ENCODE measurements around the gene OR2A2. TPM values are rescaled to one million over a fixed set of nuclear protein-coding genes. Genes with fewer than 3 reads are reported as not detected.

The OR2A2 gene
- total and polyA plus RNA-seq, 9 of the 15 experiments (the other 6 are each of a cell fraction or from before 2014, with no cell fraction given), result not detected

DNA sequence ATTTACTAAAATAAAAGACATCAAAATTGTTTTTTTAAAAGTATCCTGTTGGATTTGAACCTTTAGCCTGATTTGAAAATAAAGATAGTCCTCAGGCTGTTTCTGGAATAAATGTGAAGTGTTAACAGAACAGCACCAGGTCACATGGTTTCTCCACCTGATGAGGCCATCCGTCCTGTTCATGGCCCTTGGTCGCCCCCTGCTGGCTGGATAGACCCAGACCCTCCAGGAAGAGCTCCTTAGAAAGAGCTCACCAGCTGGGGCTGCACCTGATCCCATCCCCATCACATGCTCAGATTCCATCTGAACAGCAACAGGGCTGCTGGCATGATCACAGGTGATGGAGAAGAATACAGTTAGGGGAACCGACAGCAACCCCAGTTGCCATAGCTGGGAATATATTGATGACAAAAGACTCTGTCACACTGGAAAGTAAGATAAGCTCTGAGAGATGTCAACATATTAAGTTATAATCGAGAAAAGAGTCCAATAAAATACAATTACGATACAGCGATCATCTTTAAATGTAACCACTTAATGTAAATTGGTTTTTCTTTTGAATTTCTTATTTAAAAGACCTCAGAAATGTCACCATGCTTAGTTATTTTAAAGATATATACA is 18.4 kb downstream of the OR2A2 start (continued):
- TF ChIP-seq JUND (IDR thresholded peaks at IDR 0.05; ENCODE audit: borderline replicate concordance, low read depth, low read length) (peak; percentile 57; the same call in 1 of the 2 replicates), JUND (tag; IDR thresholded peaks at IDR 0.05; ENCODE audit: borderline replicate concordance, low read depth, low read length) (no peak; the same call in 2 of the 3 replicates), HNRNPLL (IDR thresholded peaks at IDR 0.05; ENCODE audit: low read depth, low read length, poor library complexity, severe bottlenecking) (no peak), NFYB (IDR thresholded peaks at IDR 0.05; ENCODE audit: extremely low read depth, insufficient read length) (no peak), STAG1 (CRISPR knock-in tag; IDR thresholded peaks at IDR 0.05; ENCODE audit: borderline replicate concordance) (peak; percentile 76; the same call in 1 of the 2 replicates), SMC3 (conservative IDR thresholded peaks at IDR 0.05; ENCODE audit: insufficient read depth, low read depth, low read length) (peak; percentile 90), SRSF9 (IDR thresholded peaks at IDR 0.05; ENCODE audit: borderline replicate concordance, low read depth, low read length) (no peak), RB1 (IDR thresholded peaks at IDR 0.05; ENCODE audit: low read depth) (peak; percentile 61; the same call in 1 of the 2 replicates), XRCC3 (IDR thresholded peaks at IDR 0.05) (no peak), SETDB1 (IDR thresholded peaks at IDR 0.05; ENCODE audit: low read length) (peak; percentile 42), CCNT2 (IDR thresholded peaks at IDR 0.05; ENCODE audit: borderline replicate concordance, extremely low read depth, insufficient read length, low read depth, low read length) (no peak)
- TF ChIP-seq, protein P1, sequence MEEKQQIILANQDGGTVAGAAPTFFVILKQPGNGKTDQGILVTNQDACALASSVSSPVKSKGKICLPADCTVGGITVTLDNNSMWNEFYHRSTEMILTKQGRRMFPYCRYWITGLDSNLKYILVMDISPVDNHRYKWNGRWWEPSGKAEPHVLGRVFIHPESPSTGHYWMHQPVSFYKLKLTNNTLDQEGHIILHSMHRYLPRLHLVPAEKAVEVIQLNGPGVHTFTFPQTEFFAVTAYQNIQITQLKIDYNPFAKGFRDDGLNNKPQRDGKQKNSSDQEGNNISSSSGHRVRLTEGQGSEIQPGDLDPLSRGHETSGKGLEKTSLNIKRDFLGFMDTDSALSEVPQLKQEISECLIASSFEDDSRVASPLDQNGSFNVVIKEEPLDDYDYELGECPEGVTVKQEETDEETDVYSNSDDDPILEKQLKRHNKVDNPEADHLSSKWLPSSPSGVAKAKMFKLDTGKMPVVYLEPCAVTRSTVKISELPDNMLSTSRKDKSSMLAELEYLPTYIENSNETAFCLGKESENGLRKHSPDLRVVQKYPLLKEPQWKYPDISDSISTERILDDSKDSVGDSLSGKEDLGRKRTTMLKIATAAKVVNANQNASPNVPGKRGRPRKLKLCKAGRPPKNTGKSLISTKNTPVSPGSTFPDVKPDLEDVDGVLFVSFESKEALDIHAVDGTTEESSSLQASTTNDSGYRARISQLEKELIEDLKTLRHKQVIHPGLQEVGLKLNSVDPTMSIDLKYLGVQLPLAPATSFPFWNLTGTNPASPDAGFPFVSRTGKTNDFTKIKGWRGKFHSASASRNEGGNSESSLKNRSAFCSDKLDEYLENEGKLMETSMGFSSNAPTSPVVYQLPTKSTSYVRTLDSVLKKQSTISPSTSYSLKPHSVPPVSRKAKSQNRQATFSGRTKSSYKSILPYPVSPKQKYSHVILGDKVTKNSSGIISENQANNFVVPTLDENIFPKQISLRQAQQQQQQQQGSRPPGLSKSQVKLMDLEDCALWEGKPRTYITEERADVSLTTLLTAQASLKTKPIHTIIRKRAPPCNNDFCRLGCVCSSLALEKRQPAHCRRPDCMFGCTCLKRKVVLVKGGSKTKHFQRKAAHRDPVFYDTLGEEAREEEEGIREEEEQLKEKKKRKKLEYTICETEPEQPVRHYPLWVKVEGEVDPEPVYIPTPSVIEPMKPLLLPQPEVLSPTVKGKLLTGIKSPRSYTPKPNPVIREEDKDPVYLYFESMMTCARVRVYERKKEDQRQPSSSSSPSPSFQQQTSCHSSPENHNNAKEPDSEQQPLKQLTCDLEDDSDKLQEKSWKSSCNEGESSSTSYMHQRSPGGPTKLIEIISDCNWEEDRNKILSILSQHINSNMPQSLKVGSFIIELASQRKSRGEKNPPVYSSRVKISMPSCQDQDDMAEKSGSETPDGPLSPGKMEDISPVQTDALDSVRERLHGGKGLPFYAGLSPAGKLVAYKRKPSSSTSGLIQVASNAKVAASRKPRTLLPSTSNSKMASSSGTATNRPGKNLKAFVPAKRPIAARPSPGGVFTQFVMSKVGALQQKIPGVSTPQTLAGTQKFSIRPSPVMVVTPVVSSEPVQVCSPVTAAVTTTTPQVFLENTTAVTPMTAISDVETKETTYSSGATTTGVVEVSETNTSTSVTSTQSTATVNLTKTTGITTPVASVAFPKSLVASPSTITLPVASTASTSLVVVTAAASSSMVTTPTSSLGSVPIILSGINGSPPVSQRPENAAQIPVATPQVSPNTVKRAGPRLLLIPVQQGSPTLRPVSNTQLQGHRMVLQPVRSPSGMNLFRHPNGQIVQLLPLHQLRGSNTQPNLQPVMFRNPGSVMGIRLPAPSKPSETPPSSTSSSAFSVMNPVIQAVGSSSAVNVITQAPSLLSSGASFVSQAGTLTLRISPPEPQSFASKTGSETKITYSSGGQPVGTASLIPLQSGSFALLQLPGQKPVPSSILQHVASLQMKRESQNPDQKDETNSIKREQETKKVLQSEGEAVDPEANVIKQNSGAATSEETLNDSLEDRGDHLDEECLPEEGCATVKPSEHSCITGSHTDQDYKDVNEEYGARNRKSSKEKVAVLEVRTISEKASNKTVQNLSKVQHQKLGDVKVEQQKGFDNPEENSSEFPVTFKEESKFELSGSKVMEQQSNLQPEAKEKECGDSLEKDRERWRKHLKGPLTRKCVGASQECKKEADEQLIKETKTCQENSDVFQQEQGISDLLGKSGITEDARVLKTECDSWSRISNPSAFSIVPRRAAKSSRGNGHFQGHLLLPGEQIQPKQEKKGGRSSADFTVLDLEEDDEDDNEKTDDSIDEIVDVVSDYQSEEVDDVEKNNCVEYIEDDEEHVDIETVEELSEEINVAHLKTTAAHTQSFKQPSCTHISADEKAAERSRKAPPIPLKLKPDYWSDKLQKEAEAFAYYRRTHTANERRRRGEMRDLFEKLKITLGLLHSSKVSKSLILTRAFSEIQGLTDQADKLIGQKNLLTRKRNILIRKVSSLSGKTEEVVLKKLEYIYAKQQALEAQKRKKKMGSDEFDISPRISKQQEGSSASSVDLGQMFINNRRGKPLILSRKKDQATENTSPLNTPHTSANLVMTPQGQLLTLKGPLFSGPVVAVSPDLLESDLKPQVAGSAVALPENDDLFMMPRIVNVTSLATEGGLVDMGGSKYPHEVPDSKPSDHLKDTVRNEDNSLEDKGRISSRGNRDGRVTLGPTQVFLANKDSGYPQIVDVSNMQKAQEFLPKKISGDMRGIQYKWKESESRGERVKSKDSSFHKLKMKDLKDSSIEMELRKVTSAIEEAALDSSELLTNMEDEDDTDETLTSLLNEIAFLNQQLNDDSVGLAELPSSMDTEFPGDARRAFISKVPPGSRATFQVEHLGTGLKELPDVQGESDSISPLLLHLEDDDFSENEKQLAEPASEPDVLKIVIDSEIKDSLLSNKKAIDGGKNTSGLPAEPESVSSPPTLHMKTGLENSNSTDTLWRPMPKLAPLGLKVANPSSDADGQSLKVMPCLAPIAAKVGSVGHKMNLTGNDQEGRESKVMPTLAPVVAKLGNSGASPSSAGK (IDR thresholded peaks at IDR 0.05), result no peak; the same call in 1 of the 2 replicates

Data from K562 (cell line).